ENCODE results near the gene MFRP.

MFRP gene

GRCh38 chr11:119361941-119362725 lies 15.6 kb upstream of the MFRP start:
- no peak for DNase-seq (ENCODE audit: low read depth)
- H3K4me3 ChIP-seq (ENCODE audit: low read depth, low read length): no peak overlapping the region
- TF ChIP-seq CTCF (conservative IDR thresholded peaks at IDR 0.05; ENCODE audit: low read depth, low read length): no peak

GRCh38 chr11:119361056-119361787 lies 14.7 kb upstream of the MFRP start:
- peak; percentile 74 for DNase-seq (ENCODE audit: low read depth)
- H3K4me3 ChIP-seq (ENCODE audit: low read depth, low read length): no peak overlapping the region
- no peak for TF ChIP-seq CTCF (conservative IDR thresholded peaks at IDR 0.05; ENCODE audit: low read depth, low read length)

GRCh38 chr11:119359365-119360214 lies 13.1 kb upstream of the MFRP start:
- DNase-seq (ENCODE audit: low read depth): no peak
- H3K4me3 ChIP-seq (ENCODE audit: low read depth, low read length): no peak overlapping the region
- no peak for TF ChIP-seq CTCF (conservative IDR thresholded peaks at IDR 0.05; ENCODE audit: low read depth, low read length)

- DNase-seq (ENCODE audit: low read depth): no peak
- H3K4me3 ChIP-seq (ENCODE audit: low read depth, low read length): peak overlapping the region; percentile 48
- no peak for TF ChIP-seq CTCF (conservative IDR thresholded peaks at IDR 0.05; ENCODE audit: low read depth, low read length)
These were observed 10.6 kb upstream of the MFRP start for GRCh38 chr11:119357074-119357473.

GRCh38 chr11:119356349-119357031 lies 10.0 kb upstream of the MFRP start:
- DNase-seq (ENCODE audit: low read depth): peak; percentile 79
- peak overlapping the region; percentile 48 for H3K4me3 ChIP-seq (ENCODE audit: low read depth, low read length)
- TF ChIP-seq CTCF (conservative IDR thresholded peaks at IDR 0.05; ENCODE audit: low read depth, low read length): peak; percentile 75

GRCh38 chr11:119355091-119355843 lies 8.8 kb upstream of the MFRP start:
- DNase-seq (ENCODE audit: low read depth): no peak
- H3K4me3 ChIP-seq (ENCODE audit: low read depth, low read length): no peak overlapping the region
- TF ChIP-seq CTCF (conservative IDR thresholded peaks at IDR 0.05; ENCODE audit: low read depth, low read length): no peak
